Natural killer cell treated with Interleukin-12 subunit alpha and Interleukin-12 subunit beta and Interleukin-15 and Interleukin-18, amount 100 ng/mL, for 72 hours (primary cell): ENCODE results near the gene IGFL4. TPM values are rescaled to one million over a fixed set of nuclear protein-coding genes. Genes with fewer than 3 reads are reported as not detected.

Experiments
- ATAC-seq, 2 donors: fragments of 150-1000 bp; cut with Tn5 transposase in 1 of 2; sonication (Bioruptor Pico), chemical (Tn5 transposase) in 1 of 2; 2 replicates each; pipeline ENCODE4 v1.10.0; 2021
- DNase-seq: peaks from one replicate; pipeline ENCODE4 v3.0.0; 2022; ENCODE audit warnings: low spot score
- H3K27ac Mint-ChIP-seq, 2 donors: 1 replicate in 1 of 2; 2 replicates in 1 of 2; pipeline ENCODE4 v1.8.0; 2022; ENCODE audit warnings: mixed read lengths in 2 of 2, mild to moderate bottlenecking in 1 of 2, moderate library complexity in 1 of 2
- H3K27me3 Mint-ChIP-seq, 2 donors: 1 replicate in 1 of 2; 2 replicates in 1 of 2; pipeline ENCODE4 v1.8.0; 2022; ENCODE audit warnings: mixed read lengths in 2 of 2
- H3K36me3 Mint-ChIP-seq: one replicate; pipeline ENCODE4 v1.8.0; 2022; ENCODE audit warnings: mixed read lengths
- H3K4me1 Mint-ChIP-seq, 2 donors: 1 replicate in 1 of 2; 2 replicates in 1 of 2; pipeline ENCODE4 v1.8.0; 2022; ENCODE audit warnings: low read depth in 2 of 2, mixed read lengths in 2 of 2, mild to moderate bottlenecking in 1 of 2
- H3K4me3 Mint-ChIP-seq: one replicate; pipeline ENCODE4 v1.8.0; 2022; ENCODE audit warnings: mixed read lengths
- H3K9me3 Mint-ChIP-seq: 2 replicates; pipeline ENCODE4 v1.8.0; 2022; ENCODE audit warnings: mixed read lengths
- total RNA-seq, 2 donors: library from RNA; stranded (reverse); gene quantifications; one replicate each; pipeline ENCODE4 v1.2.3, GENCODE V29; 2022

The IGFL4 gene
- total RNA-seq, 2 donors from 2014 or later: not detected

DNA sequence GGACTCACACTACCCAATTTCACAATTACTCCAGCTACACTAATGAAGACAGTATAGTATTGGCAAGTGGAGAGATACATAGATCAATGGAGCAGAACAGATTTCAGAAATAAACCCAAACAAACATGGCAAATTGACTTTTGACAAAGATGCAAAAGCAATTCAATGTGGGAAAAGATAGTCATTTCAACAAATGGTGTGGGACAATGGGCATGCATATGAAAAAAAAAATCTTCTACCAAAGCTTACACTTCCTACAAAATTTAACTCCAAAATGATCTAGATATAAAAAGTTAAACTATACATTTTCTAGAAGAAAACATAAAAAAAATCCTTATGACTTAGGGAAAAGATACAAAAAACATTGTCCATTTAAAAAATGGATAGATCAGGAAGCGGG is 2.7 kb upstream of the IGFL4 start:
- Mint-ChIP-seq H3K9me3 (no peaks in the 10 kb centered on the region), H3K4me3 (no peak overlapping the region), H3K36me3 (no peaks in the 10 kb centered on the region), H3K27me3 (peaks cover 56 to 78% of the 10 kb centered on the region in 2 donors), H3K4me1 (no peaks in the 10 kb centered on the region), H3K27ac (no peak overlapping the region)
- DNase-seq (no peak), ATAC-seq (no peak)

- no peaks in the 10 kb centered on the region for H3K9me3 Mint-ChIP-seq
- ATAC-seq (no peak), DNase-seq (no peak)
- no peaks in the 10 kb centered on the region for H3K36me3 Mint-ChIP-seq
- H3K4me3 Mint-ChIP-seq: no peak overlapping the region
- H3K27ac Mint-ChIP-seq: no peak overlapping the region
- H3K4me1 Mint-ChIP-seq: no peaks in the 10 kb centered on the region
- H3K27me3 Mint-ChIP-seq: peaks cover 47 to 68% of the 10 kb centered on the region in 2 donors
These were observed 1.6 kb upstream of the IGFL4 start for GRCh38 chr19:46042252-46042883.

- Mint-ChIP-seq H3K27me3 (peaks cover 40 to 53% of the 10 kb centered on the region in 2 donors), H3K9me3 (no peaks in the 10 kb centered on the region), H3K4me1 (no peaks in the 10 kb centered on the region)
These were observed 677 bp downstream of the IGFL4 start for GRCh38 chr19:46040125-46040524.

DNA sequence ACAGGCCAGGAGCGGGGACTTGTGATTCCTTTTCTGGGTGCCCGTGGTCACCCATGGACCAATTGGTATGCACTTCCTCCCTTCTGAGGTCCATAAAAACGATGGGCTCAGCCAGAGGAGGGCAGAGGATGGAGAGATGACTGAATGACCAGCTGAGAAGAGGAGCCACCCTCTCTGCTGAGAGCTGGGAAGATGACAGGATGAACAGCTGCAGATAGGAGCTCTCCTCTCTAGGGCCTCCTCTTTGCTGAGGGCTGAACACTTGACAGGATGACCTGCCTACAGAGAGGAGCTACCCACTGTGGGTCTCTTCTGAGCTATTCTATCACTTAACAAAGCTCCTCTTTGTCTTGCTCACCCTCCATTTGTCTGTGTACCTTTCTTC is 4.1 kb downstream of the IGFL4 start:
- no peak overlapping the region for H3K27ac Mint-ChIP-seq

More at GRCh38 chr19:46040125-46040524, 677 bp downstream of the IGFL4 start:
- no peak overlapping the region for H3K4me3 Mint-ChIP-seq
- H3K36me3 Mint-ChIP-seq: no peaks in the 10 kb centered on the region
- no peak for DNase-seq
- ATAC-seq: peak in 1 of 2 donors; percentile 20
- H3K27ac Mint-ChIP-seq: no peak overlapping the region

DNA sequence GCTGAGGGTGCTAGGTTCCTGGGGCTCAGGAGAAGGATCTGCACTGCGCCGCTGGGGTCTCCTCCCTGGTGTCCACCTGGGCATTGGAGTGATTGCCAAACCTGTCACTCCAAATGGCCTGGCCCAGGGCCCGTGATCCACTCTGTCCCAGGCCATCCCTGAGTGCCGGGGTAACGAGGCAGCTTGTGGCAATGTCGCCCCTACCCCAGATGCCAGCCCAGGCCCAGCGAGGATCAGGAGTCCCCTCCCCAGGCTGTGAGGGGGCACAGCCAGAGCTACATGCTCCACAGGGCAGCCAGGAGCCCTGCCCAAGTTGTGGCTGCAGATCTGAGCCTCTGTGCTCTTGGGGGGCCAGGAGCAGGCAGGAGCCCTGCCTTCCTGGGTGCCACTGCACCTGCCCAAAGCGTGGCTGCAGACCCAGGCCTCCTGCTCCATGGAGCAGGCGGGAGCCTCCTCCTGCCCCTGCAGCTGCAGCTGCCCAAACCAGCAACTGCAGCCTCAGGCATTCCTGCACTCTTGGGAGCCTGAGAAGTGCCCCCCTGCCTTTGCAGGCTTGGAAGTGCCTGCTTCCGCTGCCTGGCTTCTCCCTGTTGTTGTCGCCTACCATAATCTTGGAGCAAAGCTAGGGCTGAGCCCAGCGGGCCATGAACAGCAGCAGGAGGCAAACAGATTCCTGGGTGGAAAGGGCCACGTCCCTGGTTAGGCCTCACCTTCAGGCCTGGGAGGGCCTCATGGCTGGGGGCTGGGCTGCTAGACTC is 4.6 kb downstream of the IGFL4 start:
- peak; percentile 22 to 36 for ATAC-seq
- Mint-ChIP-seq H3K27me3 (peaks cover 30 to 32% of the 10 kb centered on the region in 2 donors), H3K4me3 (no peak overlapping the region), H3K36me3 (no peaks in the 10 kb centered on the region), H3K9me3 (no peaks in the 10 kb centered on the region), H3K4me1 (no peaks in the 10 kb centered on the region), H3K27ac (no peak overlapping the region)
- no peak for DNase-seq

More for the DNA sequence above, 4.1 kb downstream of the IGFL4 start:
- H3K9me3 Mint-ChIP-seq: no peaks in the 10 kb centered on the region
- no peaks in the 10 kb centered on the region for H3K4me1 Mint-ChIP-seq
- H3K36me3 Mint-ChIP-seq: no peaks in the 10 kb centered on the region
- DNase-seq: no peak
- no peak for ATAC-seq
- H3K4me3 Mint-ChIP-seq: no peak overlapping the region
- peaks cover 30 to 32% of the 10 kb centered on the region in 2 donors for H3K27me3 Mint-ChIP-seq

GRCh38 chr19:46035546-46035945 is 5.3 kb downstream of the IGFL4 start:
- ATAC-seq: no peak
- H3K4me3 Mint-ChIP-seq: no peak overlapping the region
- no peak for DNase-seq
- no peaks in the 10 kb centered on the region for H3K4me1 Mint-ChIP-seq
- H3K9me3 Mint-ChIP-seq: no peaks in the 10 kb centered on the region
- H3K27ac Mint-ChIP-seq: no peak overlapping the region
- H3K27me3 Mint-ChIP-seq: peaks cover 30% of the 10 kb centered on the region in 2 donors
- no peaks in the 10 kb centered on the region for H3K36me3 Mint-ChIP-seq

DNA sequence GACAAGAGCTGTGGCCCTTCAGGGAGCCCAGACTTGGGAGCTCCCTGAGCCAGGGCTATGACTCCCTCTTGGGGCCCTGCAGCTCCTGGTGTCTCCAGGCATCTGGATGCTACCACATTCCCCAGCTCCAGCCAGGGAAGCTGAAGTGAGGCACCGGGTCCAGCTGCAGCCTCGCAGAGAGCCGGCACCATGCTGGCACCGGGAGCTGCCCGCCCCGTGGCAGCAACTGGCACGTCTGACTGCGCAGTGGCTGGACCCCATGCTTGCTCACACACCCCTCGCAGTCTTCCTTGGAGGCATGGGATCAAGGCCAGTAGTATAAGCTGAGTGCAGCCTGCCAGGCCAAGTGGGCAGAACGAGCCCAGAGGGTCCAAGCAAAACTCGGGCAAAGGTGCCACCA is 7.4 kb downstream of the IGFL4 start:
- Mint-ChIP-seq H3K36me3 (no peaks in the 10 kb centered on the region), H3K4me3 (no peak overlapping the region), H3K27me3 (peaks cover 33 to 34% of the 10 kb centered on the region in 2 donors), H3K9me3 (no peaks in the 10 kb centered on the region), H3K4me1 (peaks cover 3 to 5% of the 10 kb centered on the region in 2 donors), H3K27ac (no peak overlapping the region)
- ATAC-seq: no peak
- DNase-seq: no peak

DNA sequence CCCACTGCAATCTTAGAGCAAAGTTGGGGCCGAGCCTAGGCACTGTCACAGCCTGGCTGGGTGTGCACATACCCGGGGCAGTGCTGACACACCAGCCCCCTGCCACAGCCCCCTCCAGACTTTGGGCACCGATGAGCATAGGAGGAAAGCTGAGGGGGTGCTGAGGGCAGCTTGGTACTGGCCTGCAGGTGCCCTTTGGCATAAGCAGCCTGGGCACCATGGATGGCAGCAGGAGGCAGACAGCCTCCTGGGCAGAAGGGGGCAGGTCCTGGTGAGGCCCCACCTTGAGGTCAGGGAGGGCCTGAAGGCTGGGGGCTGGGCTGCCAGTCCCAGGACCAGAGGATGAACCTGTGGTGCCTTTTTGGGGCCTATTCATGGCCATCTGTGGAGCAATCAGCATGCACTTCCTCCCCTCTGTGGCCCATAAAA is 8.2 kb downstream of the IGFL4 start:
- ATAC-seq: no peak
- peaks cover 3 to 5% of the 10 kb centered on the region in 2 donors for H3K4me1 Mint-ChIP-seq
- no peaks in the 10 kb centered on the region for H3K9me3 Mint-ChIP-seq
- no peak for DNase-seq
- no peak overlapping the region for H3K4me3 Mint-ChIP-seq
- no peak overlapping the region for H3K27ac Mint-ChIP-seq
- H3K27me3 Mint-ChIP-seq: peaks cover 33 to 34% of the 10 kb centered on the region in 2 donors
- no peaks in the 10 kb centered on the region for H3K36me3 Mint-ChIP-seq

- Mint-ChIP-seq H3K9me3 (no peaks in the 10 kb centered on the region), H3K27ac (no peak overlapping the region), H3K27me3 (peaks cover 30 to 32% of the 10 kb centered on the region in 2 donors), H3K4me3 (no peak overlapping the region), H3K36me3 (no peaks in the 10 kb centered on the region), H3K4me1 (peaks cover 3 to 6% of the 10 kb centered on the region in 2 donors)
- ATAC-seq: no peak
- DNase-seq: no peak
These were observed 8.8 kb downstream of the IGFL4 start for GRCh38 chr19:46031781-46032596.

DNA sequence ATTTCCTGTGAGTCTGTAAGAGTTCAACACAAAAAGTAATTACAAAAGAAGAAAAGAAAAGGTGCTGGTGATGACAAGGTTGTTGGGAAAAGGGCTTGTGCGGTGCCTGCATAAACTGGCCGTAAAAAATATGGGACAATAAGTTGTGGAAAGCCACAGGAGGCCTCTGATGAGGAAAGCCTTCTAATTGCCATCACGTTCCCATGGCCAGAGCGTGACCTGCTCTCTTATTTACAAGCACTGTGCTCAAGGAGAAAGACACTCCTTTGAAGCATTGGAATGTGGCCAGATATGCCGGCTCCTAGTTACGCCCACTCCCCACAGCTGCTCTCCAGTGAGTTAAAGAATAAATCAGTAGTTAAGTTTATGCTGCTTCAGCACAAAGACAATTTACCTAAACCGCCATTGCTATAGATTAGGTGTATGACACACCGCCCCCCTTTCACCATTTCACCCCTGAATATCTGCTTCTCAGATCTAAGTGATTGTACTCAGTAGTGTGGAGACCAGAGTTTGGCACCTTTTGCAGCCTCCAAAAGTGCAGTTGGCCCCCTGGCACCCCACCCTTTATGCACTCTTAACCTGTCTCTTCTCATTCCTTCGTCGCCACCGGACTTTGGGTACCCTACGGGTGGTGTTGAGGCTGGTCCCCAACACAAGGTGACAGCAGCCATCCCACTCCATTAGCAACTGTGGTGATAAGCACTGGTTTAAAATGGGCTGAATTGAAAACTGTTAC is 9.8 kb downstream of the IGFL4 start:
- Mint-ChIP-seq H3K27ac (no peak overlapping the region), H3K36me3 (no peaks in the 10 kb centered on the region), H3K4me1 (peaks cover 11 to 14% of the 10 kb centered on the region in 2 donors), H3K27me3 (peaks cover 36% of the 10 kb centered on the region in 2 donors), H3K4me3 (no peak overlapping the region), H3K9me3 (no peaks in the 10 kb centered on the region)
- ATAC-seq: no peak
- no peak for DNase-seq

DNA sequence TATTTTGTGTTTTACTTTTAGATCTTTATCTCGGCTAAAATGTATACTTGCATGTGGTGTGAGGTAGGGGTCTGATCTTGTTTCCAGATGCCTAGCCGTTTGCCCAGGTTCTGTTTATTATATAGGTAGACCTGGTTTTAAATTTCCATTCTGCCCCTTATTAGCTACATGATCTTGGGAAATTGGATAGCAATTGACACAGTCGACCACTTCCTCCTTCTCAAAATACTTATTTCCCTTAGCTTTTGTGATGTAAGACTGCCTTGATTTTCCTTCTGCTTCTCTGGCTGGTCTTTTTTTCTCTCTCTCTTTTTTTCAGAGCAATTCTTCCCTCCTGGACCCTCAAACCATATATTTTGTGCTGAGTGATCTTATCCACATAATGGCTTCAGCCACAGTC is 15.0 kb downstream of the IGFL4 start:
- Mint-ChIP-seq H3K36me3 (no peaks in the 10 kb centered on the region), H3K4me1 (peaks cover 15 to 16% of the 10 kb centered on the region in 2 donors), H3K27me3 (peaks cover 34 to 54% of the 10 kb centered on the region in 2 donors), H3K4me3 (no peak overlapping the region), H3K9me3 (no peaks in the 10 kb centered on the region), H3K27ac (no peak overlapping the region)
- DNase-seq (no peak), ATAC-seq (no peak)

DNA sequence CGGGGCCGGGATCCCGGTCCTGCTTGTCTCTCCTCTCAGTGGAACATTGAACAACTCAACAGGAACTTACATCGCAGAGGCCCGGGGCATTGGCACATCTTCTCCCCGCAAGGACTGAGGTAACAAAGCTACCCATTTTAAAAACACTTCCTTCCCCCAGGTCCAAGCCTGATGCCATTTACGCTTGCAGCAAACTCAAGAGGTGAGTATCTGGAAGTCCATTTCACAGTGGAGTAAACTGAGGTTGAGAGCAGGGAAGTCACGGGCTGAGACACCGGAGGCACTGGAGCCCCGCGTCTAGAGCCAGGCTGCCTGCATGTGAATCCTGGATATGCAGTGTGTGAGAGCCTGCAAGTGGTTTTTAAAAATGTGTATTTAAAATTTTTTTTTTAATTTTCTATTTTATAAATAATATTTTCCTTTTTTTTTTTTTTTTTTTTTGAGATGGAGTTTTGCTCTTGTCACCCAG is 17.5 kb downstream of the IGFL4 start:
- no peak overlapping the region for H3K27ac Mint-ChIP-seq
- no peak for ATAC-seq
- DNase-seq: no peak

More for the DNA sequence above, 17.5 kb downstream of the IGFL4 start:
- Mint-ChIP-seq H3K4me3 (no peak overlapping the region), H3K9me3 (no peaks in the 10 kb centered on the region), H3K4me1 (peaks cover 10 to 13% of the 10 kb centered on the region in 2 donors), H3K27me3 (peaks cover 22 to 37% of the 10 kb centered on the region in 2 donors), H3K36me3 (no peaks in the 10 kb centered on the region)
